ENCODE measurements around the gene TFF3.

Gene TFF3

GRCh38 chr21:42265231-42265812, 49.9 kb downstream of the TFF3 start:
- DNase-seq: no peak

DNA sequence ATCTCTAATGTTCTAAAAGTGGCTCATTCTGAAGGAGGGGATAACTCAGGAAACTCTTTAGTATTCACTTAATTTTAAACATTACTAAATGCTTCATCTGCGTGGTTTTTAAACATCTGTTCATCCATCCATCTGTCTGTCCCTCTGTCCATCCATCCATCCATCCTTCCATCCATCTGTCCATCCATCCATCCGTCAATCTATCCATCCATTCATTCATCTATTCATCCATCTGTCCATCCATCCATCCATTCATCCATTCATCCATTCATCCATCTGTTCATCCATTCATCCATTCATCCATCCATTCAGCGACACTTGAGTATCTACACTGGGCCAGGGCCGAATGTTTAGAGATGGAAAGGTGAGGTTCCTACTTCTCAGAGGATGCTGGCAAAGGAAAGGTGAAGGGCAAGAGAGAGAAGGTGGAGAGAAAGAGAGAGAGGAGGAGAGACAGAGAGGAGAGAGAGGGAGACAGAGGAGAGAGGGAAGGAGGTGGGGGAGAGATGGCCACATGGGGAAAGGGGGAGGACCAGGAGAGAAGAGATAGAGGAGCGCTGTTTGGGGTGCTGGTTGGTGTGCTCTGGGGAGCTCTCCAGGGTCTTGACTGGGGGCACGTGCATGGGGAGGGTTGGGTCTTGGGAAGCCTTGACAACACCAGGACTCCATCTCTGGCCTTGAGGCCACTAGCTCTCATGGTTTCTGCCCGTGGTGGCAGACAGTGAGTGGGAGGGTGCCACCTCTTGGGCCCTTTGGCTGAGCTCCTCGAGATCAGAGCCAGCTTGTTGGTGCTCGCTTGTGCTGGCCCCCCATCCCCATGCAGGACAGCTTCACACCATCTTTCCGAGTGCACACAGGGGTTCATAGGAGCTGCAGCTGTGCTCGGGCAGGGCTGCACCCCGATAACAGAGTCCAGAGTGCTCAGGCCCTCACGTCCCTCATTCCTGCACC, 50.7 kb downstream of the TFF3 start:
- DNase-seq: no peak

- no peak for DNase-seq
Measured at GRCh38 chr21:42263591-42264131, 51.5 kb downstream of the TFF3 start.

- no peak for DNase-seq
Measured at GRCh38 chr21:42262831-42263231, 52.4 kb downstream of the TFF3 start.

DNA sequence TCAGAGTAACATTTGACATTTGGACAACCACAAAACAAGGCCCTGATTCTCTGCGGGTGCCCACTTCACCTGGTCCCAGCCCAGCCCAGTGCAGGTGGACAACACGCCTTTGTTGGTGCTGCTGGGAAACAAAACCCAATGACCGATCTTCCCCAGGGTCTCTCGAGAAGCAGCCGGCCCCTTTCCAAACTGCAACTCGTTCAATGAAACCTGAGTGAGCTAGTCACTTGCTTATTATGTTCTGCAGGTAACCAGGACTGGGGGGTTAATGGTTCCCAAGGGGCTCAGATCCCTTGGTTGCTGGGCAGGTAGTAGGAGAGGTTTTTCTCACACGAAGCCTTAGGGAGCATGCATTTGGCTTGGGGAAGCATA, 53.4 kb downstream of the TFF3 start:
- no peak for DNase-seq
